K562 (cell line): ENCODE data around the gene ECHDC3. TPM values are rescaled to one million over a fixed set of nuclear protein-coding genes. Genes with fewer than 3 reads are reported as not detected.

Source experiments
- ATAC-seq: fragments of 200-7000 bp; cut with Tn5 transposase; 3 replicates; pipeline ENCODE4 v1.9.1; 2020; ENCODE audit warnings: moderate library complexity
- BruUV-seq: library from RNA; stranded (reverse); fragments of 400-500 nt; replicated peaks from 2 replicates; lab custom pipeline; 2021; lab: Mats Ljungman, UMichigan
- CTCF ChIA-PET: fragments of 300-600 bp; formaldehyde crosslinking; extraction: SDS; loops from one replicate; lab custom pipeline; 2021; ENCODE audit warnings: low intra/inter-chr PET ratio; lab: Yijun Ruan, JAX
- POLR2A ChIA-PET: fragments of 300-600, 350-650 bp; sonication (Branson Sonifier 250); formaldehyde crosslinking; extraction: SDS; loops from one replicate; lab custom pipeline; 2021; ENCODE audit warnings: antibody characterized with exemption, inconsistent platforms; lab: Yijun Ruan, JAX
- DNase-seq, 4 experiments: peaks; one replicate each; pipeline versions ENCODE4 v3.0.0 to v3.0.0-alpha.2; 2011 to 2018; ENCODE audit warnings: low spot score in 3 of 4, mixed read lengths in 3 of 4; ENCODE audit errors: extremely low read depth in 1 of 4
- FAIRE-seq: peaks from 2 replicates; lab custom pipeline; 2011; peaks lifted over from hg19 to GRCh38; lab: Jason Lieb, UNC
- H2AFZ ChIP-seq: 2 replicates; pipeline ENCODE4 v1.6.0; 2011; ENCODE audit warnings: low read depth, low read length, control low read depth, inconsistent platforms
- H3K27ac ChIP-seq: fragments of 200-600 bp; 3 replicates; pipeline ENCODE4 v1.8.0; 2011; ENCODE audit warnings: low read depth, mild to moderate bottlenecking, control low read depth, inconsistent platforms, low read length, moderate library complexity, mixed read lengths; ENCODE audit errors: extremely low read depth
- H3K27me3 ChIP-seq, 2 experiments: fragments of 300-600 bp in 1 of 2; 2 replicates in 1 of 2; 3 replicates in 1 of 2; pipeline versions ENCODE4 v1.6.0 to v1.8.0; 2011; ENCODE audit warnings: inconsistent platforms in 2 of 2, low read length in 2 of 2, mild to moderate bottlenecking in 1 of 2, mixed read lengths in 1 of 2, moderate library complexity in 1 of 2; ENCODE audit not compliant: control insufficient read depth in 2 of 2, insufficient read depth in 2 of 2
- H3K36me3 ChIP-seq: fragments of 300-600 bp; 3 replicates; pipeline ENCODE4 v1.8.0; 2011; ENCODE audit warnings: mild to moderate bottlenecking, low read length, inconsistent platforms; ENCODE audit not compliant: control insufficient read depth, insufficient read depth
- H3K4me1 ChIP-seq, 2 experiments: fragments of 200-600 bp in 1 of 2; replicated peaks in 1 of 2; 2 replicates in 1 of 2; 3 replicates in 1 of 2; pipeline versions ENCODE4 v1.5.1 to v1.8.0; 2011; ENCODE audit warnings: inconsistent platforms in 2 of 2, low read length in 2 of 2, mild to moderate bottlenecking in 1 of 2, mixed read lengths in 1 of 2, moderate library complexity in 1 of 2; ENCODE audit not compliant: control insufficient read depth in 2 of 2, insufficient read depth in 2 of 2
- H3K4me2 ChIP-seq: 2 replicates; pipeline ENCODE4 v1.6.1; 2011; ENCODE audit warnings: low read length, control low read depth, inconsistent platforms, mixed read lengths; ENCODE audit not compliant: insufficient read depth
- H3K4me3 ChIP-seq: fragments of 200-600 bp; sonication (generic), shearing (Covaris generic); 2 replicates; pipeline ENCODE4 v1.5.1; 2016; ENCODE audit warnings: control low read depth, inconsistent platforms
- H3K79me2 ChIP-seq: fragments of 200-600 bp; 3 replicates; pipeline ENCODE4 v1.8.0; 2011; ENCODE audit warnings: low read length, inconsistent platforms; ENCODE audit not compliant: control insufficient read depth, insufficient read depth
- H3K9ac ChIP-seq, 2 experiments: 2 replicates each; pipeline versions ENCODE4 v1.6.0 to v1.6.1; 2011; ENCODE audit warnings: low read depth in 2 of 2, low read length in 2 of 2, control low read depth in 1 of 2, inconsistent platforms in 1 of 2, mild to moderate bottlenecking in 1 of 2, mixed read lengths in 1 of 2; ENCODE audit not compliant: insufficient read depth in 1 of 2
- H3K9me1 ChIP-seq: one replicate; pipeline ENCODE4 v1.6.0; 2011; ENCODE audit warnings: inconsistent platforms, mild to moderate bottlenecking, low read length, moderate library complexity; ENCODE audit not compliant: control insufficient read depth, insufficient read depth
- H3K9me3 ChIP-seq: replicated peaks from 2 replicates; pipeline ENCODE4 v1.5.1; 2011; ENCODE audit warnings: low read depth, low read length, inconsistent platforms; ENCODE audit not compliant: control insufficient read depth, insufficient read depth
- H4K20me1 ChIP-seq: replicated peaks from 2 replicates; pipeline ENCODE4 v1.6.1; 2011; ENCODE audit warnings: low read length, inconsistent platforms, mixed read lengths; ENCODE audit not compliant: control insufficient read depth, insufficient read depth
- HINFP ChIP-seq: fragments of 450-650 bp; conservative IDR thresholded peaks from 2 replicates; pipeline ENCODE4 v1.6.1; 2016; ENCODE audit warnings: missing genetic modification characterization, low read depth, mild to moderate bottlenecking, control low read depth, missing compliant biosample characterization
- RFX5 ChIP-seq: IDR thresholded peaks from 2 replicates; pipeline ENCODE4 v1.6.1; 2011; ENCODE audit warnings: low read depth, mild to moderate bottlenecking, improper control_type of control experiment, low read length
- ZNF12 ChIP-seq: sonication (generic); formaldehyde crosslinking; IDR thresholded peaks from 2 replicates; pipeline ENCODE4 v1.4.0; 2020; ENCODE audit warnings: mild to moderate bottlenecking, missing genetic modification reagents
- ZNF217 ChIP-seq: sonication (generic); formaldehyde crosslinking; IDR thresholded peaks from 2 replicates; pipeline ENCODE4 v1.8.0; 2022; ENCODE audit warnings: mild to moderate bottlenecking, missing genetic modification reagents
- WGBS: fragments of 100-300 bp; shearing (Covaris generic); methylation state at CpG from one replicate; pipeline ENCODE4 v1.1.6; 2016; ENCODE audit warnings: low coverage, mixed read lengths; ENCODE audit not compliant: insufficient coverage; ENCODE audit errors: missing lambda C conversion rate; 5-methylcytosine and 5-hydroxymethylcytosine counted together
- in situ Hi-C: fragments of 300-500 bp; cut with MboI; formaldehyde crosslinking; loops from 4 replicates; pipeline ENCODE4 v1.15.0; 2018; ENCODE audit warnings: inconsistent platforms, mixed read lengths
- intact Hi-C: fragments of 100-400 bp; cut with micrococcal nuclease; formaldehyde crosslinking; loops from 2 replicates; pipeline ENCODE4 v1.14.2; 2022
- polyA plus RNA-seq, 8 experiments: library from polyadenylated mRNA; depleted of rRNA in 4 of 8; stranded (reverse) in 5 of 8; unstranded in 3 of 8; fragments of >200 nt; fragmentation: Nextera tagmentation in 2 of 8; fragmentation: Illumina TruSeq in 1 of 8; extraction: Ambion mirVana in 2 of 8; extraction: Trizol in 1 of 8; gene quantifications; 2 replicates each; pipeline versions ENCODE4 v1.2.1 to v1.2.3, GENCODE V29; 2011 to 2014; ENCODE audit warnings: inconsistent platforms in 1 of 8, missing spikeins in 1 of 8
- total RNA-seq, 7 experiments: library from RNA; depleted of rRNA in 6 of 7; stranded (reverse); fragments of >200 nt in 6 of 7; fragmentation: Illumina TruSeq in 2 of 7; extraction: Trizol in 2 of 7; gene quantifications; 2 replicates each; pipeline versions ENCODE4 v1.2.1 to v1.2.3, GENCODE V29; 2011 to 2021; ENCODE audit warnings: low replicate concordance in 1 of 7

The ECHDC3 gene
- total and polyA plus RNA-seq, 9 of the 15 experiments (the other 6 are each of a cell fraction or from before 2014, with no cell fraction given) = 0.53 to 21.9 (median 15.7) TPM

GRCh38 chr10:11776080-11776479 lies 33.9 kb downstream of the ECHDC3 start (continued):
- no peak for TF ChIP-seq HINFP (tag)

GRCh38 chr10:11781114-11781513 lies 38.9 kb downstream of the ECHDC3 start:
- H3K4me1 ChIP-seq = peaks cover 0 to 4% of the 10 kb centered on the region in 2 experiments; a peak in 1 of 5 replicates
- CTCF ChIA-PET = no interaction called here
- H3K9me1 ChIP-seq = no peaks in the 10 kb centered on the region
- 0 out of 4 replicates have a peak overlapping the region, but pooled peaks of 1 of the 2 experiments have one; percentile 29 for H3K9ac ChIP-seq
- 16% methylated on average over 6 of the region's 6 CpGs for WGBS
- no peak overlapping the region for H3K4me3 ChIP-seq
- in situ Hi-C loops (loop anchor here (25.0 kb wide), 1 partner anchor 931 kb away; no protein-coding TSS in a partner anchor), intact Hi-C loops (no loop called here)
- no peak for DNase-seq
- POLR2A ChIA-PET = interaction anchor here (1.3 kb wide), 1 partner anchor 10 kb away, joined by 3 read pairs; no protein-coding TSS in a partner anchor
- H4K20me1 ChIP-seq = no peaks in the 10 kb centered on the region
- BruUV-seq = no TSS peak
- ATAC-seq = no peak
- H2AFZ ChIP-seq = no peak overlapping the region
- no peak overlapping the region for H3K4me2 ChIP-seq
- no peaks in the 10 kb centered on the region for H3K79me2 ChIP-seq
- TF ChIP-seq RFX5 (no peak), ZNF12 (CRISPR knock-in tag) (no peak), ZNF217 (CRISPR knock-in tag) (no peak)
- no peak overlapping the region for H3K27ac ChIP-seq
- FAIRE-seq = no peak
- H3K27me3 ChIP-seq = peaks cover 19 to 37% of the 10 kb centered on the region in 2 experiments; a peak in 4 of 5 replicates
- no peaks in the 10 kb centered on the region; the same call in 1 of the 2 replicates for H3K9me3 ChIP-seq
- H3K36me3 ChIP-seq = no peaks in the 10 kb centered on the region
